ENCODE measurements around the gene CIAO1.

DNA sequence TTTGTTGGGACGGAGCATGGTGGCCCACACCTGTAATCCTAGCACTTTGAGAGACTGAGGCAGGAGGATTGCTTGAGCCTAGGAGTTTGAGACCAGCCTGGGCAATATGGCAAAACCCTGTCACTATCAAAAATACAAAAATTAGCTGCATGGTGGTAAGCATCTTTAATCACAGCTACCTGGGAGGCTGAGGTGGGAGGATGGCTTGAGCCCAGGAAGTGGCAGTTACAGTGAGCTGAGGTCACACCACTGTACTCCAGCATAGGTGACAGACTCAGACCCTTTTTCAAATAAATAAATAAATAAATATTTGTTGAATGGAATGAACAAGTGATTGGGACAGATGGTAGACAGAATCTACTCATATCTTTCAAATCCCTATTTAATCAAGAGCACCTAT, 53.4 kb downstream of the CIAO1 start:
- TF ChIP-seq, protein P1, sequence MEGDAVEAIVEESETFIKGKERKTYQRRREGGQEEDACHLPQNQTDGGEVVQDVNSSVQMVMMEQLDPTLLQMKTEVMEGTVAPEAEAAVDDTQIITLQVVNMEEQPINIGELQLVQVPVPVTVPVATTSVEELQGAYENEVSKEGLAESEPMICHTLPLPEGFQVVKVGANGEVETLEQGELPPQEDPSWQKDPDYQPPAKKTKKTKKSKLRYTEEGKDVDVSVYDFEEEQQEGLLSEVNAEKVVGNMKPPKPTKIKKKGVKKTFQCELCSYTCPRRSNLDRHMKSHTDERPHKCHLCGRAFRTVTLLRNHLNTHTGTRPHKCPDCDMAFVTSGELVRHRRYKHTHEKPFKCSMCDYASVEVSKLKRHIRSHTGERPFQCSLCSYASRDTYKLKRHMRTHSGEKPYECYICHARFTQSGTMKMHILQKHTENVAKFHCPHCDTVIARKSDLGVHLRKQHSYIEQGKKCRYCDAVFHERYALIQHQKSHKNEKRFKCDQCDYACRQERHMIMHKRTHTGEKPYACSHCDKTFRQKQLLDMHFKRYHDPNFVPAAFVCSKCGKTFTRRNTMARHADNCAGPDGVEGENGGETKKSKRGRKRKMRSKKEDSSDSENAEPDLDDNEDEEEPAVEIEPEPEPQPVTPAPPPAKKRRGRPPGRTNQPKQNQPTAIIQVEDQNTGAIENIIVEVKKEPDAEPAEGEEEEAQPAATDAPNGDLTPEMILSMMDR (IDR thresholded peaks at IDR 0.05 in 4 of 5, conservative IDR thresholded peaks at IDR 0.05 in 1 of 5), result no peak
- TF ChIP-seq POLR2A (IDR thresholded peaks at IDR 0.05), result no peak
